HepG2 (cell line): ENCODE results near the gene NDC1. TPM values are rescaled to one million over a fixed set of nuclear protein-coding genes. Genes with fewer than 3 reads are reported as not detected.

Source experiments
- BORCS8-MEF2B ChIP-seq: sonication (generic); formaldehyde crosslinking; IDR thresholded peaks from 2 replicates; pipeline ENCODE4 v1.8.0; 2022; ENCODE audit warnings: mild to moderate bottlenecking, missing genetic modification reagents
- CCAR2 ChIP-seq: fragments of 200-400 bp; formaldehyde crosslinking; optimal IDR thresholded peaks from 2 replicates; pipeline ENCODE3; 2018; ENCODE audit warnings: low read depth, mild to moderate bottlenecking, low read length, moderate library complexity
- ETV5 ChIP-seq: IDR thresholded peaks from 2 replicates; pipeline ENCODE4 v1.6.1; 2018; ENCODE audit warnings: missing biosample characterization, missing genetic modification reagents, inconsistent platforms, borderline replicate concordance
- KMT2B ChIP-seq: IDR thresholded peaks from 2 replicates; pipeline ENCODE4 v1.6.1; 2016; ENCODE audit warnings: missing genetic modification reagents, missing compliant biosample characterization
- NCOA1 ChIP-seq: sonication (generic); formaldehyde crosslinking; IDR thresholded peaks from 2 replicates; pipeline ENCODE4 v1.9.0; 2021; ENCODE audit warnings: missing genetic modification reagents
- NFATC3 ChIP-seq: sonication (generic); formaldehyde crosslinking; IDR thresholded peaks from 2 replicates; pipeline ENCODE4 v1.5.1; 2020; ENCODE audit warnings: mild to moderate bottlenecking, missing genetic modification reagents
- NFKBIZ ChIP-seq: IDR thresholded peaks from 2 replicates; pipeline ENCODE4 v1.6.1; 2018; ENCODE audit warnings: missing genetic modification reagents, missing compliant biosample characterization
- SKIL ChIP-seq: sonication (generic); formaldehyde crosslinking; IDR thresholded peaks from 2 replicates; pipeline ENCODE4 v1.8.0; 2022; ENCODE audit warnings: missing genetic modification reagents, mild to moderate bottlenecking, moderate library complexity, borderline replicate concordance
- U2AF1 ChIP-seq: fragments of 200-400 bp; formaldehyde crosslinking; optimal IDR thresholded peaks from 2 replicates; pipeline ENCODE3; 2017; ENCODE audit warnings: mild to moderate bottlenecking, low read depth, low read length
- ZHX2 ChIP-seq, 2 experiments: sonication (generic) in 1 of 2; formaldehyde crosslinking in 1 of 2; IDR thresholded peaks; 2 replicates each; pipeline versions ENCODE4 v1.6.1 to v1.9.0; 2014 to 2022; ENCODE audit warnings: antibody characterized with exemption in 1 of 2, borderline replicate concordance in 1 of 2, inconsistent platforms in 1 of 2, low read depth in 1 of 2, missing genetic modification reagents in 1 of 2
- ZNF20 ChIP-seq: sonication (generic); formaldehyde crosslinking; IDR thresholded peaks from 2 replicates; pipeline ENCODE4 v1.4.0; 2020; ENCODE audit warnings: mild to moderate bottlenecking, moderate library complexity, missing genetic modification reagents
- ZNF207 ChIP-seq: fragments of 450-650 bp; IDR thresholded peaks from 2 replicates; pipeline ENCODE4 v1.6.1; 2016; ENCODE audit warnings: antibody characterized with exemption, borderline replicate concordance
- ZNF589 ChIP-seq: sonication (generic); formaldehyde crosslinking; conservative IDR thresholded peaks from 2 replicates; pipeline ENCODE4 v1.8.0; 2022; ENCODE audit warnings: mild to moderate bottlenecking, moderate library complexity, missing genetic modification reagents
- ZNF644 ChIP-seq: IDR thresholded peaks from 2 replicates; pipeline ENCODE4 v1.6.1; 2016; ENCODE audit warnings: low read depth
- ZNF672 ChIP-seq: sonication (generic); formaldehyde crosslinking; IDR thresholded peaks from 2 replicates; pipeline ENCODE4 v1.8.1; 2022; ENCODE audit warnings: missing genetic modification reagents
- ZNF749 ChIP-seq: sonication (generic); formaldehyde crosslinking; IDR thresholded peaks from 2 replicates; pipeline ENCODE4 v1.8.0; 2022; ENCODE audit warnings: mild to moderate bottlenecking, missing genetic modification reagents, moderate library complexity, borderline replicate concordance
- ZNF784 ChIP-seq: sonication (generic); formaldehyde crosslinking; IDR thresholded peaks from 2 replicates; pipeline ENCODE4 v1.5.1; 2020; ENCODE audit warnings: missing genetic modification reagents, mild to moderate bottlenecking, borderline replicate concordance
- polyA plus RNA-seq, 8 experiments: library from polyadenylated mRNA; depleted of rRNA in 3 of 8; stranded (reverse) in 7 of 8; unstranded in 1 of 8; fragments of >200 nt; fragmentation: Illumina TruSeq in 4 of 8; extraction: Trizol in 4 of 8; gene quantifications; 2 replicates each; pipeline versions ENCODE4 v1.2.1 to v1.2.3, GENCODE V29; 2011 to 2016; ENCODE audit warnings: low read depth in 4 of 8, missing spikeins in 1 of 8, mixed read lengths in 1 of 8; ENCODE audit not compliant: insufficient read depth in 1 of 8
- total RNA-seq, 5 experiments: library from RNA; depleted of rRNA; stranded (reverse); fragments of >200 nt; fragmentation: Illumina TruSeq; extraction: Trizol; gene quantifications; 2 replicates each; pipeline ENCODE4 v1.2.3, GENCODE V29; 2016; ENCODE audit warnings: low read depth in 1 of 5
- TF ChIP-seq, protein P1 (sequence below): sonication (generic); formaldehyde crosslinking; IDR thresholded peaks from 2 replicates; pipeline ENCODE4 v1.4.0; 2020; ENCODE audit warnings: mild to moderate bottlenecking, missing genetic modification reagents

NDC1 gene
- total and polyA plus RNA-seq, 2 of the 13 experiments (the other 11 are each of a cell fraction or from before 2014, with no cell fraction given): 38.1 to 50.9 TPM

DNA sequence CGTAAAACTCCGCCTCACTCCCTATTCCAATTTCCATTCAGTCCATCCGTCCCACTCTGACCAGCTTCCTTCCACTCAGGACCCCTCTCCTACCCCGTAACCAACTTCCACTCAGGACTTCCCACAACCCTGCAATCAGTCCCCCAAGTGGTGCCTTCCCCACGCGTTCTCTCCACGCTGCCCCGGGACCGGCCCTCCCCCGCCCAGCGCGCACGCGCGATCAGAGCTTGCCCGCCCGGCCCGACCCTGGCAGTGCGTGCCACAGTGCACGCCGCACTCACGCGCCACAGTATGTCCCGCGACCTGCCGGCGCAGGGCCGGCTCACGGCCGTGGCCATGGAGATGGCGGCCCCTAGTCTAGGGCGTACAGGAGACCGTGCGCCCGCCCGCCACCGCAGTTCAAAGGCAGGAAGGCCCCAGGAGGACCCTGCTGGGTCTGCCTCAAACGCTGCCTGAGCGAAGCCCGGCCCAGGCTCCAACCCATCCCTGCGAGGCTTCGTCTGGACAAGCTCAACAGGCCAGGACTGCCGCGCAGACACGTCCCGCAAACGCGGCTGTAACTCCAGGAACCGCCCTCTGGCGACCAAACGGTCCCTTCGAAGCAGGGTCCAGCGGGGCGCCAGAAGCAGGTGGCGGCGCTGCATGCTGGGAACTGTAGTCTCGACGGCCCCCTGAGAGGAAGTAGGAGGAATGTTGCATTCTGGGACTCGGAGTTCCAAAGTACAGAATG is at the start of gene NDC1 (continued):
- peak; percentile 53; the same call in 1 of the 2 replicates for TF ChIP-seq ZHX2 (IDR thresholded peaks at IDR 0.05; ENCODE audit: low read depth)
- peak; percentile 68 for TF ChIP-seq ZHX2 (CRISPR knock-in tag; IDR thresholded peaks at IDR 0.05; ENCODE audit: borderline replicate concordance)
- TF ChIP-seq ZNF672 (CRISPR knock-in tag): no peak
- no peak; the same call in 1 of the 2 replicates for TF ChIP-seq ZNF749 (CRISPR knock-in tag)
- TF ChIP-seq ZNF20 (CRISPR knock-in tag): 0 out of 2 replicates have a peak, but pooled peaks have one; percentile 37
- 0 out of 2 replicates have a peak, but pooled peaks have one; percentile 34 for TF ChIP-seq ZNF644 (CRISPR knock-in tag)
- TF ChIP-seq NCOA1 (CRISPR knock-in tag): no peak
- no peak for TF ChIP-seq ZNF784
- peak; percentile 96 for TF ChIP-seq BORCS8-MEF2B (CRISPR knock-in tag)
- no peak for TF ChIP-seq CCAR2
- no peak for TF ChIP-seq ZNF589 (CRISPR knock-in tag)
- peak; percentile 87 for TF ChIP-seq ETV5 (CRISPR knock-in tag)
- TF ChIP-seq SKIL (CRISPR knock-in tag): peak; percentile 51
- TF ChIP-seq NFKBIZ (CRISPR knock-in tag): peak; percentile 84; the same call in 1 of the 2 replicates
- TF ChIP-seq NFATC3: no peak
- TF ChIP-seq U2AF1: peak; percentile 29
- TF ChIP-seq ZNF207: no peak
- TF ChIP-seq, protein P1, sequence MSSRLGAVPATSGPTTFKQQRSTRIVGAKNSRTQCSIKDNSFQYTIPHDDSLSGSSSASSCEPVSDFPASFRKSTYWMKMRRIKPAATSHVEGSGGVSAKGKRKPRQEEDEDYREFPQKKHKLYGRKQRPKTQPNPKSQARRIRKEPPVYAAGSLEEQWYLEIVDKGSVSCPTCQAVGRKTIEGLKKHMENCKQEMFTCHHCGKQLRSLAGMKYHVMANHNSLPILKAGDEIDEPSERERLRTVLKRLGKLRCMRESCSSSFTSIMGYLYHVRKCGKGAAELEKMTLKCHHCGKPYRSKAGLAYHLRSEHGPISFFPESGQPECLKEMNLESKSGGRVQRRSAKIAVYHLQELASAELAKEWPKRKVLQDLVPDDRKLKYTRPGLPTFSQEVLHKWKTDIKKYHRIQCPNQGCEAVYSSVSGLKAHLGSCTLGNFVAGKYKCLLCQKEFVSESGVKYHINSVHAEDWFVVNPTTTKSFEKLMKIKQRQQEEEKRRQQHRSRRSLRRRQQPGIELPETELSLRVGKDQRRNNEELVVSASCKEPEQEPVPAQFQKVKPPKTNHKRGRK (CRISPR knock-in tag): no peak
- peak; percentile 88 for TF ChIP-seq KMT2B
